B cell (primary cell): ENCODE measurements around the gene OGDH. TPM values are rescaled to one million over a fixed set of nuclear protein-coding genes. Genes with fewer than 3 reads are reported as not detected.

Experiments
- ATAC-seq: fragments of 200-7000 bp; cut with Tn5 transposase; one replicate; pipeline ENCODE4 v1.10.0; 2021; ENCODE audit warnings: low read depth, mild to moderate bottlenecking, moderate number of reproducible peaks, moderate library complexity
- CTCF ChIA-PET: fragments of 350-600 bp; sonication (Branson Sonifier 250); formaldehyde crosslinking; loops from one replicate; lab custom pipeline; 2021; ENCODE audit warnings: antibody characterized with exemption, inconsistent platforms; lab: Charles Lee
- POLR2A ChIA-PET: fragments of 350-600 bp; sonication (Branson Sonifier 250); formaldehyde crosslinking; loops from one replicate; lab custom pipeline; 2021; ENCODE audit warnings: antibody characterized with exemption; lab: Charles Lee
- DNase-seq: peaks from one replicate; pipeline ENCODE4 v3.0.0; 2013
- H2AFZ ChIP-seq: 2 replicates; pipeline ENCODE4 v1.6.1; 2012; ENCODE audit warnings: mild to moderate bottlenecking, low read depth, low read length; ENCODE audit not compliant: insufficient read depth, poor library complexity, severe bottlenecking
- H3K27ac ChIP-seq, 2 donors: 1 replicate in 1 of 2; 2 replicates in 1 of 2; pipeline ENCODE4 v1.5.1; 2012 to 2013; ENCODE audit warnings: low read length in 2 of 2, mild to moderate bottlenecking in 2 of 2, moderate library complexity in 1 of 2
- H3K27me3 ChIP-seq, 4 experiments: fragments of 200-600 bp in 1 of 4; sonication (generic) in 1 of 4; replicated peaks in 1 of 4; 1 replicate in 2 of 4; 2 replicates in 2 of 4; pipeline versions ENCODE4 v1.6.1 to v1.7.0; 2013 to 2016; ENCODE audit warnings: low read length in 3 of 4, mild to moderate bottlenecking in 2 of 4, mixed read lengths in 1 of 4, moderate library complexity in 1 of 4; ENCODE audit not compliant: insufficient read depth in 4 of 4, control insufficient read depth in 3 of 4; ENCODE audit errors: control extremely low read depth in 1 of 4
- H3K36me3 ChIP-seq, 2 experiments: replicated peaks in 1 of 2; 1 replicate in 1 of 2; 2 replicates in 1 of 2; pipeline versions ENCODE4 v1.6.1 to v1.7.1; 2013; ENCODE audit warnings: low read length in 1 of 2; ENCODE audit not compliant: insufficient read depth in 2 of 2, control insufficient read depth in 1 of 2; ENCODE audit errors: control extremely low read depth in 1 of 2, extremely low read depth in 1 of 2
- H3K4me1 ChIP-seq, 2 donors: fragments of 200-600 bp in 1 of 2; sonication (generic) in 1 of 2; 1 replicate in 1 of 2; 2 replicates in 1 of 2; pipeline versions ENCODE4 v1.5.1 to v1.6.1; 2013 to 2017; ENCODE audit warnings: low read length in 2 of 2; ENCODE audit not compliant: control insufficient read depth in 2 of 2, insufficient read depth in 2 of 2
- H3K4me2 ChIP-seq: replicated peaks from 2 replicates; pipeline ENCODE3; 2012; ENCODE audit warnings: mild to moderate bottlenecking, low read depth, low read length; ENCODE audit not compliant: poor library complexity, severe bottlenecking
- H3K4me3 ChIP-seq, 5 experiments: fragments of 200-600 bp in 1 of 5; sonication (generic) in 1 of 5; 1 replicate in 3 of 5; 2 replicates in 2 of 5; pipeline versions ENCODE4 v1.5.1 to v1.7.0; 2011 to 2016; ENCODE audit warnings: low read length in 4 of 5, mild to moderate bottlenecking in 4 of 5, low read depth in 2 of 5, control low read depth in 1 of 5, moderate library complexity in 1 of 5; ENCODE audit not compliant: insufficient read depth in 1 of 5; ENCODE audit errors: control extremely low read depth in 1 of 5, extremely low read depth in 1 of 5
- H3K79me2 ChIP-seq: fragments of 200-600 bp; sonication (generic); one replicate; pipeline ENCODE4 v1.6.0; 2016; ENCODE audit warnings: low read length; ENCODE audit not compliant: control insufficient read depth, insufficient read depth
- H3K9ac ChIP-seq: fragments of 200-600 bp; sonication (generic); 2 replicates; pipeline ENCODE4 v1.6.1; 2017; ENCODE audit warnings: mild to moderate bottlenecking, low read length, moderate library complexity
- H3K9me3 ChIP-seq, 3 donors: one replicate each; pipeline versions ENCODE4 v1.6.1 to v1.7.1; 2013; ENCODE audit warnings: low read length in 2 of 3; ENCODE audit not compliant: control insufficient read depth in 2 of 3, insufficient read depth in 1 of 3; ENCODE audit errors: control extremely low read depth in 1 of 3
- H4K20me1 ChIP-seq: 2 replicates; pipeline ENCODE4 v1.6.0; 2012; ENCODE audit warnings: mild to moderate bottlenecking, low read length; ENCODE audit not compliant: insufficient read depth, control insufficient read depth, poor library complexity, severe bottlenecking
- H3K27ac Mint-ChIP-seq: one replicate; pipeline ENCODE4 v1.8.0; 2021; ENCODE audit warnings: mixed read lengths
- H3K27me3 Mint-ChIP-seq: one replicate; pipeline ENCODE4 v1.8.0; 2021; ENCODE audit warnings: mixed read lengths
- H3K4me1 Mint-ChIP-seq: one replicate; pipeline ENCODE4 v1.8.0; 2021; ENCODE audit warnings: mixed read lengths
- H3K4me3 Mint-ChIP-seq: one replicate; pipeline ENCODE4 v1.8.0; 2021; ENCODE audit warnings: mixed read lengths
- H3K9me3 Mint-ChIP-seq: one replicate; pipeline ENCODE4 v1.8.0; 2022; ENCODE audit warnings: mixed read lengths; ENCODE audit not compliant: insufficient read depth
- CTCF ChIP-seq: fragments of 200-600 bp; IDR thresholded peaks from one replicate; pipeline ENCODE4 v1.8.0; 2022; ENCODE audit warnings: antibody characterized with exemption, mild to moderate bottlenecking
- EZH2 ChIP-seq: IDR thresholded peaks from 2 replicates; pipeline ENCODE4 v1.6.1; 2012; ENCODE audit warnings: borderline replicate concordance, low read depth, mild to moderate bottlenecking, moderate library complexity, low read length; ENCODE audit not compliant: insufficient read depth, poor library complexity, severe bottlenecking
- WGBS: methylation state at CpG from one replicate; pipeline ENCODE4 v1.1.5; 2013; ENCODE audit warnings: missing lambda C conversion rate; ENCODE audit not compliant: insufficient coverage; 5-methylcytosine and 5-hydroxymethylcytosine counted together
- intact Hi-C: fragments of 100-400 bp; cut with micrococcal nuclease; formaldehyde crosslinking; loops from one replicate; pipeline ENCODE4 v1.10.0; 2022
- polyA plus RNA-seq: library from polyadenylated mRNA; depleted of rRNA; stranded (reverse); fragments of >200 nt; gene quantifications from 2 replicates; pipeline ENCODE4 v1.2.3, GENCODE V29; 2012
- total RNA-seq, 2 donors: library from RNA; stranded (reverse); fragments of 120-200 nt in 1 of 2; gene quantifications; 1 replicate in 1 of 2; 2 replicates in 1 of 2; pipeline versions ENCODE4 v1.2.3 to v1.2.4, GENCODE V29; 2013 to 2022

The OGDH gene
- total and polyA plus RNA-seq, 2 donors (not counting 1 experiment from before 2014, with no cell fraction given): 42.6 to 80.2 TPM

DNA sequence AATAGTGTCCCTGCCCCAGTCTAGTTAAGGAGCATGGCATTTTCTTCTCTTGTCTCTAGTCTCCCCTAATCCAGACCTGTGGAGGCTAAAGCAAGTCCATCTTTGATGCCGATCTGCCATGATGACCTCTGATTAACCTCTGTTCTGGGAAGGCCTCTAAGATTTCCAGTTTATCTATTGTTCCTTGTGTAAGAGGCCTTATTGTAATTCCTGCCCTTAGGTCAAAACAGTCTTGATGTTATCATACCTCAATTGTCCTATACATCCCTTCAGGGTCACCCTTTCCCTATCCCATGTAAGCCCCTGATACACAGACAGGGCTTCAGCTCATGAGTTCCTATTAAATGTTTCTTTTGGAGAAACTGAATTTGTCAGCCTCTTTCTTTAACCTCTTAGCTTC, 137.3 kb downstream of the OGDH start:
- H3K36me3 ChIP-seq: no peaks in the 10 kb centered on the region
- H3K27ac ChIP-seq: no peak overlapping the region
- no peaks in the 10 kb centered on the region for H4K20me1 ChIP-seq
- H3K9ac ChIP-seq: no peak overlapping the region
- CTCF ChIA-PET: no interaction called here
- no peak overlapping the region for H3K4me3 ChIP-seq
- TF ChIP-seq EZH2 (no peak), CTCF (no peak)
- POLR2A ChIA-PET: interaction anchor here (1.3 kb wide), 1 partner anchor 115 kb away, joined by 4 read pairs; no protein-coding TSS in a partner anchor
- no peak overlapping the region for H3K4me2 ChIP-seq
- no CpG with 5 or more reads among the region's 1 CpG for WGBS
- peaks cover 17% of the 10 kb centered on the region for H3K4me1 Mint-ChIP-seq
- H3K9me3 Mint-ChIP-seq: no peaks in the 10 kb centered on the region
- no peaks in the 10 kb centered on the region for H3K27me3 Mint-ChIP-seq
- ATAC-seq (no peak), DNase-seq (no peak)
- H3K9me3 ChIP-seq: no peaks in the 10 kb centered on the region
- no peak overlapping the region for H2AFZ ChIP-seq
- peaks cover 12% of the 10 kb centered on the region in 2 donors for H3K4me1 ChIP-seq
- no peak overlapping the region for H3K27ac Mint-ChIP-seq
- H3K4me3 Mint-ChIP-seq: no peak overlapping the region
- intact Hi-C loops: no loop called here
- H3K79me2 ChIP-seq: no peaks in the 10 kb centered on the region
- H3K27me3 ChIP-seq: no peaks in the 10 kb centered on the region
